Suprapubic skin (tissue), 4 donors: ENCODE results near the gene SRRM3. TPM values are rescaled to one million over a fixed set of nuclear protein-coding genes. Genes with fewer than 3 reads are reported as not detected.

ENCODE experiments used
- DNase-seq, 2 donors: peaks; one replicate each; pipeline ENCODE4 v3.0.0-alpha.2; 2019; ENCODE audit warnings: low spot score in 2 of 2
- H3K27ac ChIP-seq: fragments of 200-600 bp; sonication (generic); one replicate; pipeline ENCODE4 v1.5.1; 2019
- H3K27me3 ChIP-seq: fragments of 200-600 bp; sonication (generic); one replicate; pipeline ENCODE4 v1.5.1; 2019
- H3K36me3 ChIP-seq: fragments of 200-600 bp; sonication (generic); one replicate; pipeline ENCODE4 v1.5.1; 2019
- H3K4me1 ChIP-seq: fragments of 200-600 bp; sonication (generic); one replicate; pipeline ENCODE4 v1.5.1; 2019
- H3K4me3 ChIP-seq: fragments of 200-600 bp; sonication (generic); one replicate; pipeline ENCODE4 v1.5.1; 2019; ENCODE audit warnings: mild to moderate bottlenecking
- H3K9me3 ChIP-seq: fragments of 200-600 bp; sonication (generic); one replicate; pipeline ENCODE4 v1.5.1; 2019
- CTCF ChIP-seq, 2 donors: fragments of 200-600 bp in 1 of 2; fragments of 450-650 bp in 1 of 2; sonication (generic) in 1 of 2; IDR thresholded peaks; one replicate each; pipeline ENCODE4 v1.5.1; 2016 to 2019; ENCODE audit warnings: antibody characterized with exemption in 2 of 2, mild to moderate bottlenecking in 1 of 2, moderate library complexity in 1 of 2
- EP300 ChIP-seq: sonication (generic); formaldehyde crosslinking; IDR thresholded peaks from one replicate; pipeline ENCODE4 v1.6.1; 2017; ENCODE audit warnings: antibody characterized with exemption
- POLR2A ChIP-seq, 2 donors: fragments of 450-650 bp; IDR thresholded peaks; one replicate each; pipeline ENCODE4 v1.6.1; 2017; ENCODE audit warnings: antibody characterized with exemption in 2 of 2, mild to moderate bottlenecking in 2 of 2, moderate library complexity in 2 of 2
- POLR2AphosphoS5 ChIP-seq, 3 donors: sonication (generic); formaldehyde crosslinking; IDR thresholded peaks; one replicate each; pipeline ENCODE4 v1.6.1; 2017; ENCODE audit warnings: antibody characterized with exemption in 3 of 3
- WGBS: methylation state at CpG from one replicate; pipeline ENCODE4 v1.1.5; 2018; 5-methylcytosine and 5-hydroxymethylcytosine counted together
- total RNA-seq, 4 donors: library from RNA; depleted of rRNA; stranded (reverse); fragments of >200 nt; gene quantifications; one replicate each; pipeline ENCODE4 v1.1.0, GENCODE V29; 2016

The SRRM3 gene
- total RNA-seq, 4 donors from 2014 or later = 5.6 to 8.5 (median 7.7) TPM

- TF ChIP-seq CTCF (IDR thresholded peaks at IDR 0.05) (no peak), POLR2AphosphoS5 (IDR thresholded peaks at IDR 0.05) (no peak), EP300 (no peak), POLR2A (IDR thresholded peaks at IDR 0.05) (no peak)
- Histone ChIP-seq H3K36me3 (no peaks in the 10 kb centered on the region), H3K9me3 (no peaks in the 10 kb centered on the region), H3K27me3 (peaks cover 58% of the 10 kb centered on the region), H3K4me1 (no peaks in the 10 kb centered on the region), H3K4me3 (no peak overlapping the region), H3K27ac (no peak overlapping the region)
- DNase-seq = no peak
- WGBS = 25% methylated on average over 3 of the region's 6 CpGs
Measured at GRCh38 chr7:76217942-76218566, 16.4 kb downstream of the SRRM3 start.

GRCh38 chr7:76220185-76221057 lies 18.7 kb downstream of the SRRM3 start:
- H3K27ac ChIP-seq = no peak overlapping the region
- no peak for TF ChIP-seq CTCF (IDR thresholded peaks at IDR 0.05)
- no peak for TF ChIP-seq POLR2AphosphoS5 (IDR thresholded peaks at IDR 0.05)
- TF ChIP-seq EP300 = no peak
- TF ChIP-seq POLR2A (IDR thresholded peaks at IDR 0.05) = no peak
- H3K27me3 ChIP-seq = peaks cover 68% of the 10 kb centered on the region
- H3K9me3 ChIP-seq = no peaks in the 10 kb centered on the region
- H3K36me3 ChIP-seq = no peaks in the 10 kb centered on the region
- H3K4me1 ChIP-seq = no peaks in the 10 kb centered on the region
- H3K4me3 ChIP-seq = no peak overlapping the region
- DNase-seq = no peak
- 26% methylated on average over 15 of the region's 16 CpGs for WGBS

- Histone ChIP-seq H3K9me3 (no peaks in the 10 kb centered on the region), H3K4me3 (no peak overlapping the region), H3K27me3 (peaks cover 77% of the 10 kb centered on the region), H3K4me1 (no peaks in the 10 kb centered on the region), H3K27ac (no peak overlapping the region), H3K36me3 (no peaks in the 10 kb centered on the region)
- no peak for TF ChIP-seq POLR2A (IDR thresholded peaks at IDR 0.05)
- TF ChIP-seq EP300 = no peak
- TF ChIP-seq POLR2AphosphoS5 (IDR thresholded peaks at IDR 0.05) = no peak
- no peak for TF ChIP-seq CTCF (IDR thresholded peaks at IDR 0.05)
- no peak for DNase-seq
- 81% methylated on average over 2 of the region's 2 CpGs for WGBS
Measured at GRCh38 chr7:76222333-76222732, 20.6 kb downstream of the SRRM3 start.

GRCh38 chr7:76222839-76223238 lies 21.1 kb downstream of the SRRM3 start:
- no peak overlapping the region for H3K27ac ChIP-seq
- H3K4me3 ChIP-seq = no peak overlapping the region
- TF ChIP-seq POLR2AphosphoS5 (IDR thresholded peaks at IDR 0.05) = no peak
- TF ChIP-seq POLR2A (IDR thresholded peaks at IDR 0.05) = no peak
- TF ChIP-seq CTCF (IDR thresholded peaks at IDR 0.05) = no peak
- no peak for TF ChIP-seq EP300
- H3K4me1 ChIP-seq = no peaks in the 10 kb centered on the region
- H3K36me3 ChIP-seq = no peaks in the 10 kb centered on the region
- no peak for DNase-seq
- no peaks in the 10 kb centered on the region for H3K9me3 ChIP-seq
- peaks cover 77% of the 10 kb centered on the region for H3K27me3 ChIP-seq
- 77% methylated on average over 5 of the region's 5 CpGs for WGBS

- H3K27me3 ChIP-seq = peaks cover 77% of the 10 kb centered on the region
- 19% methylated on average over 3 of the region's 3 CpGs for WGBS
- DNase-seq = no peak
Measured at GRCh38 chr7:76223286-76223972, 21.7 kb downstream of the SRRM3 start.

More at GRCh38 chr7:76223286-76223972, 21.7 kb downstream of the SRRM3 start:
- Histone ChIP-seq H3K4me3 (no peak overlapping the region), H3K27ac (no peak overlapping the region), H3K4me1 (no peaks in the 10 kb centered on the region), H3K36me3 (no peaks in the 10 kb centered on the region), H3K9me3 (no peaks in the 10 kb centered on the region)
- TF ChIP-seq CTCF (IDR thresholded peaks at IDR 0.05) (no peak), POLR2A (IDR thresholded peaks at IDR 0.05) (no peak), POLR2AphosphoS5 (IDR thresholded peaks at IDR 0.05) (no peak), EP300 (no peak)
